ENCODE data around the gene MYL6B. TPM values are rescaled to one million over a fixed set of nuclear protein-coding genes. Genes with fewer than 3 reads are reported as not detected.

MYL6B gene
- total and polyA plus RNA-seq, 2 experiments from 2014 or later: 96.9 to 164 TPM

GRCh38 chr12:56160193-56160763, 7.9 kb downstream of the MYL6B start (continued):
- TF ChIP-seq, protein P1, sequence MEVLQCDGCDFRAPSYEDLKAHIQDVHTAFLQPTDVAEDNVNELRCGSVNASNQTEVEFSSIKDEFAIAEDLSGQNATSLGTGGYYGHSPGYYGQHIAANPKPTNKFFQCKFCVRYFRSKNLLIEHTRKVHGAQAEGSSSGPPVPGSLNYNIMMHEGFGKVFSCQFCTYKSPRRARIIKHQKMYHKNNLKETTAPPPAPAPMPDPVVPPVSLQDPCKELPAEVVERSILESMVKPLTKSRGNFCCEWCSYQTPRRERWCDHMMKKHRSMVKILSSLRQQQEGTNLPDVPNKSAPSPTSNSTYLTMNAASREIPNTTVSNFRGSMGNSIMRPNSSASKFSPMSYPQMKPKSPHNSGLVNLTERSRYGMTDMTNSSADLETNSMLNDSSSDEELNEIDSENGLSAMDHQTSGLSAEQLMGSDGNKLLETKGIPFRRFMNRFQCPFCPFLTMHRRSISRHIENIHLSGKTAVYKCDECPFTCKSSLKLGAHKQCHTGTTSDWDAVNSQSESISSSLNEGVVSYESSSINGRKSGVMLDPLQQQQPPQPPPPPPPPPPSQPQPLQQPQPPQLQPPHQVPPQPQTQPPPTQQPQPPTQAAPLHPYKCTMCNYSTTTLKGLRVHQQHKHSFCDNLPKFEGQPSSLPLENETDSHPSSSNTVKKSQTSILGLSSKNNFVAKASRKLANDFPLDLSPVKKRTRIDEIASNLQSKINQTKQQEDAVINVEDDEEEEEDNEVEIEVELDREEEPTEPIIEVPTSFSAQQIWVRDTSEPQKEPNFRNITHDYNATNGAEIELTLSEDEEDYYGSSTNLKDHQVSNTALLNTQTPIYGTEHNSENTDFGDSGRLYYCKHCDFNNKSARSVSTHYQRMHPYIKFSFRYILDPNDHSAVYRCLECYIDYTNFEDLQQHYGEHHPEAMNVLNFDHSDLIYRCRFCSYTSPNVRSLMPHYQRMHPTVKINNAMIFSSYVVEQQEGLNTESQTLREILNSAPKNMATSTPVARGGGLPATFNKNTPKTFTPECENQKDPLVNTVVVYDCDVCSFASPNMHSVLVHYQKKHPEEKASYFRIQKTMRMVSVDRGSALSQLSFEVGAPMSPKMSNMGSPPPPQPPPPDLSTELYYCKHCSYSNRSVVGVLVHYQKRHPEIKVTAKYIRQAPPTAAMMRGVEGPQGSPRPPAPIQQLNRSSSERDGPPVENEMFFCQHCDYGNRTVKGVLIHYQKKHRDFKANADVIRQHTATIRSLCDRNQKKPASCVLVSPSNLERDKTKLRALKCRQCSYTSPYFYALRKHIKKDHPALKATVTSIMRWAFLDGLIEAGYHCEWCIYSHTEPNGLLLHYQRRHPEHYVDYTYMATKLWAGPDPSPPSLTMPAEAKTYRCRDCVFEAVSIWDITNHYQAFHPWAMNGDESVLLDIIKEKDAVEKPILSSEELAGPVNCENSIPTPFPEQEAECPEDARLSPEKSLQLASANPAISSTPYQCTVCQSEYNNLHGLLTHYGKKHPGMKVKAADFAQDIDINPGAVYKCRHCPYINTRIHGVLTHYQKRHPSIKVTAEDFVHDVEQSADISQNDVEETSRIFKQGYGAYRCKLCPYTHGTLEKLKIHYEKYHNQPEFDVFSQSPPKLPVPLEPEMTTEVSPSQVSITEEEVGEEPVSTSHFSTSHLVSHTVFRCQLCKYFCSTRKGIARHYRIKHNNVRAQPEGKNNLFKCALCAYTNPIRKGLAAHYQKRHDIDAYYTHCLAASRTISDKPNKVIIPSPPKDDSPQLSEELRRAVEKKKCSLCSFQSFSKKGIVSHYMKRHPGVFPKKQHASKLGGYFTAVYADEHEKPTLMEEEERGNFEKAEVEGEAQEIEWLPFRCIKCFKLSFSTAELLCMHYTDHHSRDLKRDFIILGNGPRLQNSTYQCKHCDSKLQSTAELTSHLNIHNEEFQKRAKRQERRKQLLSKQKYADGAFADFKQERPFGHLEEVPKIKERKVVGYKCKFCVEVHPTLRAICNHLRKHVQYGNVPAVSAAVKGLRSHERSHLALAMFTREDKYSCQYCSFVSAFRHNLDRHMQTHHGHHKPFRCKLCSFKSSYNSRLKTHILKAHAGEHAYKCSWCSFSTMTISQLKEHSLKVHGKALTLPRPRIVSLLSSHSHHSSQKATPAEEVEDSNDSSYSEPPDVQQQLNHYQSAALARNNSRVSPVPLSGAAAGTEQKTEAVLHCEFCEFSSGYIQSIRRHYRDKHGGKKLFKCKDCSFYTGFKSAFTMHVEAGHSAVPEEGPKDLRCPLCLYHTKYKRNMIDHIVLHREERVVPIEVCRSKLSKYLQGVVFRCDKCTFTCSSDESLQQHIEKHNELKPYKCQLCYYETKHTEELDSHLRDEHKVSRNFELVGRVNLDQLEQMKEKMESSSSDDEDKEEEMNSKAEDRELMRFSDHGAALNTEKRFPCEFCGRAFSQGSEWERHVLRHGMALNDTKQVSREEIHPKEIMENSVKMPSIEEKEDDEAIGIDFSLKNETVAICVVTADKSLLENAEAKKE (CRISPR knock-in tag; IDR thresholded peaks at IDR 0.05): no peak
- TF ChIP-seq, protein P2, sequence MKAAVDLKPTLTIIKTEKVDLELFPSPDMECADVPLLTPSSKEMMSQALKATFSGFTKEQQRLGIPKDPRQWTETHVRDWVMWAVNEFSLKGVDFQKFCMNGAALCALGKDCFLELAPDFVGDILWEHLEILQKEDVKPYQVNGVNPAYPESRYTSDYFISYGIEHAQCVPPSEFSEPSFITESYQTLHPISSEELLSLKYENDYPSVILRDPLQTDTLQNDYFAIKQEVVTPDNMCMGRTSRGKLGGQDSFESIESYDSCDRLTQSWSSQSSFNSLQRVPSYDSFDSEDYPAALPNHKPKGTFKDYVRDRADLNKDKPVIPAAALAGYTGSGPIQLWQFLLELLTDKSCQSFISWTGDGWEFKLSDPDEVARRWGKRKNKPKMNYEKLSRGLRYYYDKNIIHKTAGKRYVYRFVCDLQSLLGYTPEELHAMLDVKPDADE (IDR thresholded peaks at IDR 0.05): no peak
- TF ChIP-seq EZH2phosphoT487 (IDR thresholded peaks at IDR 0.05; ENCODE audit: unreplicated experiment) (no peak), POLR2AphosphoS5 (IDR thresholded peaks at IDR 0.05; ENCODE audit: low read depth) (no peak), ZNF114 (CRISPR knock-in tag; IDR thresholded peaks at IDR 0.05) (no peak), REST (IDR thresholded peaks at IDR 0.05; ENCODE audit: unreplicated experiment) (no peak)

Measured in GM23338 (cell line).